Peyer's patch (tissue), 4 donors: ENCODE results near the gene TMEM139.

Experiments
- CTCF ChIP-seq, 6 experiments: fragments of 450-650 bp in 4 of 6; fragments of 200-600 bp in 2 of 6; sonication (generic) in 1 of 6; IDR thresholded peaks; one replicate each; pipeline ENCODE4 v1.5.1; 2017 to 2019; ENCODE audit warnings: antibody characterized with exemption in 6 of 6, mild to moderate bottlenecking in 3 of 6, moderate library complexity in 1 of 6
- POLR2A ChIP-seq, 2 donors: fragments of 450-650 bp; IDR thresholded peaks; one replicate each; pipeline ENCODE4 v1.5.1; 2017; ENCODE audit warnings: antibody characterized with exemption in 2 of 2, mild to moderate bottlenecking in 2 of 2, moderate library complexity in 2 of 2

- TF ChIP-seq CTCF (IDR thresholded peaks at IDR 0.05), result no peak
- TF ChIP-seq POLR2A (IDR thresholded peaks at IDR 0.05), result no peak
These were observed 5.5 kb downstream of the TMEM139 start for GRCh38 chr7:143290293-143290692.
